Tibial artery (tissue), 4 donors: Measurements from ENCODE around the gene ITPR3.

Experiments
- DNase-seq, 2 donors: peaks; one replicate each; pipeline ENCODE4 v3.0.0-alpha.2; 2019
- H3K27ac ChIP-seq, 2 donors: fragments of 200-600 bp; sonication (generic) in 1 of 2; 1 replicate in 1 of 2; 2 replicates in 1 of 2; pipeline ENCODE4 v1.5.1; 2018 to 2019; ENCODE audit warnings: mild to moderate bottlenecking in 1 of 2
- H3K27me3 ChIP-seq, 2 donors: fragments of 200-600 bp; sonication (generic) in 1 of 2; one replicate each; pipeline versions ENCODE4 v1.5.1 to v1.6.0; 2016 to 2019
- H3K36me3 ChIP-seq, 3 donors: fragments of 200-600 bp; sonication (generic) in 2 of 3; one replicate each; pipeline ENCODE4 v1.5.1; 2016 to 2019; ENCODE audit warnings: mild to moderate bottlenecking in 2 of 3
- H3K4me1 ChIP-seq, 4 donors: fragments of 200-600 bp; sonication (generic) in 2 of 4; 1 replicate in 3 of 4; 2 replicates in 1 of 4; pipeline ENCODE4 v1.5.1; 2016 to 2019
- H3K4me3 ChIP-seq, 2 donors: fragments of 200-600 bp; sonication (generic) in 1 of 2; 1 replicate in 1 of 2; 2 replicates in 1 of 2; pipeline ENCODE4 v1.5.1; 2018 to 2019; ENCODE audit warnings: mild to moderate bottlenecking in 2 of 2
- H3K9me3 ChIP-seq, 3 donors: fragments of 200-600 bp; sonication (generic) in 1 of 3; one replicate each; pipeline ENCODE4 v1.5.1; 2016 to 2019
- intact Hi-C: fragments of 100-400 bp; cut with DNase I; formaldehyde crosslinking; loops from one replicate; pipeline ENCODE4 v1.15.0; 2023; ENCODE audit warnings: low total_unique reads
- TF ChIP-seq, protein P1 (sequence below), 2 experiments: fragments of 200-600 bp in 1 of 2; fragments of 450-650 bp in 1 of 2; IDR thresholded peaks; one replicate each; pipeline ENCODE4 v1.5.1; 2017 to 2019; ENCODE audit warnings: antibody characterized with exemption in 2 of 2, mild to moderate bottlenecking in 1 of 2, moderate library complexity in 1 of 2

ITPR3 gene

DNA sequence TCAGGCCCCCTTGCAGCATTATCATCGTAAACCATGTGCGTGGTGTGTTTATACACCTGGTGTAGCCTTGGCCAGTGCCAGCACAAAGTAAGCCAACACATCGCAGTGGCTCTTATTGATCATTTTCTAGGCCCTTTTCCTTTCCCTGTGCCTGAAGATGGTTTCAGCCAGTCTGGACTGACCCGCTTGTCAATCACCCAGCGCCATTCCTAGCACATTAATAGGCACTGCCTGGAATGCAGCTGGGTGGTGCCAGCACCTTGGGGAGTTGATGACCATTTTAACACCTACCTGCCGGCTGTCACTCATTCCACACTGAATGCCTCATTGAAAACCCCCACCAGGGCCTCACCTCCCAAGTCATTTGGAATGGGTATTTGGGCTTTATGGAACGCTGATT is 95.3 kb downstream of the ITPR3 start:
- TF ChIP-seq, protein P1, sequence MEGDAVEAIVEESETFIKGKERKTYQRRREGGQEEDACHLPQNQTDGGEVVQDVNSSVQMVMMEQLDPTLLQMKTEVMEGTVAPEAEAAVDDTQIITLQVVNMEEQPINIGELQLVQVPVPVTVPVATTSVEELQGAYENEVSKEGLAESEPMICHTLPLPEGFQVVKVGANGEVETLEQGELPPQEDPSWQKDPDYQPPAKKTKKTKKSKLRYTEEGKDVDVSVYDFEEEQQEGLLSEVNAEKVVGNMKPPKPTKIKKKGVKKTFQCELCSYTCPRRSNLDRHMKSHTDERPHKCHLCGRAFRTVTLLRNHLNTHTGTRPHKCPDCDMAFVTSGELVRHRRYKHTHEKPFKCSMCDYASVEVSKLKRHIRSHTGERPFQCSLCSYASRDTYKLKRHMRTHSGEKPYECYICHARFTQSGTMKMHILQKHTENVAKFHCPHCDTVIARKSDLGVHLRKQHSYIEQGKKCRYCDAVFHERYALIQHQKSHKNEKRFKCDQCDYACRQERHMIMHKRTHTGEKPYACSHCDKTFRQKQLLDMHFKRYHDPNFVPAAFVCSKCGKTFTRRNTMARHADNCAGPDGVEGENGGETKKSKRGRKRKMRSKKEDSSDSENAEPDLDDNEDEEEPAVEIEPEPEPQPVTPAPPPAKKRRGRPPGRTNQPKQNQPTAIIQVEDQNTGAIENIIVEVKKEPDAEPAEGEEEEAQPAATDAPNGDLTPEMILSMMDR (IDR thresholded peaks at IDR 0.05), result no peak
- peaks cover 0 to 23% (median 14%) of the 10 kb centered on the region in 4 donors for H3K4me1 ChIP-seq
- H3K9me3 ChIP-seq, result no peaks in the 10 kb centered on the region
- DNase-seq, result no peak
- peak overlapping the region in 1 of 2 donors; percentile 79 for H3K27ac ChIP-seq
- H3K4me3 ChIP-seq, result no peak overlapping the region
- no peaks in the 10 kb centered on the region for H3K36me3 ChIP-seq
- intact Hi-C loops, result loop anchor here (10.0 kb wide), 1 partner anchor 48 kb away; no protein-coding TSS in a partner anchor
- H3K27me3 ChIP-seq, result no peaks in the 10 kb centered on the region

DNA sequence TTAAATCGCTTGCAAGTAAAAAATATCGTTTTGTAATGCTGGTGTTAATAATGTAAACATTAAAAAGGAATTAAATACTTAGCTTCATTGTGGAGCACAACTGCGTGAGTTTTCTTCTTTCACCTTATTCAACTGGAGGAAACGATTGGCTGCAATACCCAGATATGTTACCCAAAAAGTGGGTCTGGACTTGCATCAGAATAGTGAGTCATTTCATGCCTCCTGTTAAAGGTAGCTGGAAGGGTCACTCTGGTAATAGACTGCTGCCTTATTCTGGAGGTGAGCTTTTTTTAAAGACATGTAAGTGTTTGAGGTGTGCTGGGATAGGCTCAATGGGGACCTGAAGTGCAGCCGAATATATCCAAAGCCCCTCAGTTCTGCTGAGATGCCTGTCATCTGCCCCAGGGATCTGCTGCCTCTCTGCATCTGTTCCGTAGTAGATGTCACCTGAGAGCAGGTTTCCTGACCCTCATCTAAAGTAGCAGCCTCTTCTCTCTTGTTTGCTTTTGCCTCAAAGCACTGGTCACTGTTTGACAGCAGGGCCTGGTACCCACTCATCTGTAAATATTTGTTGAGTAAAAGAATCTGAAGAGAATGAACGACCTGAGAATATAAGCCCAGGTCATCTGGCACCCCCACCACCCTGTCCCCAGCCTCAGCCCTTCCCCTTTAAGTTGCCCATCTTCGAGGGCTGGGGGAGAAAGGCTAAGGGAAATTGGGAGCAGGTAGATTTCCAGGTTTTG is 95.9 kb downstream of the ITPR3 start:
- H3K36me3 ChIP-seq, result no peaks in the 10 kb centered on the region
- no peaks in the 10 kb centered on the region for H3K27me3 ChIP-seq
- intact Hi-C loops, result loop anchor here (10.0 kb wide), 1 partner anchor 48 kb away; no protein-coding TSS in a partner anchor
- H3K4me1 ChIP-seq, result peaks cover 0 to 23% (median 14%) of the 10 kb centered on the region in 4 donors
- DNase-seq, result no peak
- no peaks in the 10 kb centered on the region for H3K9me3 ChIP-seq
- H3K4me3 ChIP-seq, result no peak overlapping the region
- TF ChIP-seq, protein P1 (IDR thresholded peaks at IDR 0.05), result no peak
- H3K27ac ChIP-seq, result peak overlapping the region; percentile 69 to 79

DNA sequence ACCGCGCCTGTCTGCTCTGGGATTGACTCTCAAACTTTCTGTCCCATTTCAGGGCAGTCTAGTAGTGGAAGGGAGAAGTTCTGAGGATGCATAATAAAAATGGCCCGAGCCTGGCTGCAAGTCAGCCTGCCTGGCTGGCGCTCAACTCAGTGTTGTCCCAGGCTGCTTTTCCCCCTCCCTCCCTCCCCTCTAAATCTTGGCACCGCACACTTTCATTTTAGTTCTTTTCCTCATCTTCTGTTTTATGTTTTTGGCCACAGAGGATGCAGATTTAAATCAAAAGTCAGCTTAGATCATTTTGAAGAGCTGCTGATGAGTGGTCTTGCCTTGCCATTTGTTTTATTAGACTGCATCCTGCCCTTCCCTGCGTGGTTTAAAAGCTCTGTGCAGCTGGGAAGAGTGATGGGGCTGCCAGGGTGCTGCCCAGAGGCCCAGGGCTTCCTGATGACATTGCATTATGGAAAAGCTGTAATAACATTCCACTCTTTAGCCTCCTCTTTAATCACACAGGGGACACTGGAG is 96.9 kb downstream of the ITPR3 start:
- H3K9me3 ChIP-seq, result no peaks in the 10 kb centered on the region
- intact Hi-C loops, result loop anchor here (10.0 kb wide), 1 partner anchor 47 kb away; no protein-coding TSS in a partner anchor
- TF ChIP-seq, protein P1 (IDR thresholded peaks at IDR 0.05), result no peak
- H3K27me3 ChIP-seq, result no peaks in the 10 kb centered on the region
- peaks cover 0 to 23% (median 14%) of the 10 kb centered on the region in 4 donors for H3K4me1 ChIP-seq
- peak in 1 of 2 donors; percentile 77 for DNase-seq
- H3K27ac ChIP-seq, result peak overlapping the region; percentile 69 to 79
- peak overlapping the region; percentile 10 to 15 for H3K4me3 ChIP-seq
- no peaks in the 10 kb centered on the region for H3K36me3 ChIP-seq

DNA sequence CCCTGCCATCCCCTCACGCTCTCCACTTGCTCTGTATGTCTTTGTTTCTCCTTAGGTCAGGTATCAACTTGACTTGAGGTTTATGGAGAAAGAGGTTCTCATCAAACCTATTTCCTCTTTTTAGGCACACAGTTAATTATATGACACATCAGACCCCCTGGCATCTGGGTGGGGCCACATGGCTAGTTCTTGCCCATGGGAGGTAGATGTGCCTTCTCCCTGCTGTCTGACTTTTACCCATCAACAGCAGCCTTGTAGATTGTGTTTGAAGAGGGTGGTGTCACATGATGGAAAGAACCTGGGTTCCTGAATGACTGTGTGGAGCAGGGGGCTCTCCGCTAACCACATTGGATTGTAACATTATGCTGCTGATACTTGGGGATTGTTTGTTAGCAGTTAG is 97.6 kb downstream of the ITPR3 start:
- Histone ChIP-seq H3K27me3 (no peaks in the 10 kb centered on the region), H3K4me3 (no peak overlapping the region), H3K36me3 (no peaks in the 10 kb centered on the region), H3K4me1 (peaks cover 0 to 23% (median 14%) of the 10 kb centered on the region in 4 donors), H3K27ac (peak overlapping the region; percentile 69 to 79), H3K9me3 (no peaks in the 10 kb centered on the region)
- no peak for DNase-seq
- TF ChIP-seq, protein P1 (IDR thresholded peaks at IDR 0.05), result no peak
- intact Hi-C loops, result loop anchor here (10.0 kb wide), 1 partner anchor 46 kb away; no protein-coding TSS in a partner anchor

DNA sequence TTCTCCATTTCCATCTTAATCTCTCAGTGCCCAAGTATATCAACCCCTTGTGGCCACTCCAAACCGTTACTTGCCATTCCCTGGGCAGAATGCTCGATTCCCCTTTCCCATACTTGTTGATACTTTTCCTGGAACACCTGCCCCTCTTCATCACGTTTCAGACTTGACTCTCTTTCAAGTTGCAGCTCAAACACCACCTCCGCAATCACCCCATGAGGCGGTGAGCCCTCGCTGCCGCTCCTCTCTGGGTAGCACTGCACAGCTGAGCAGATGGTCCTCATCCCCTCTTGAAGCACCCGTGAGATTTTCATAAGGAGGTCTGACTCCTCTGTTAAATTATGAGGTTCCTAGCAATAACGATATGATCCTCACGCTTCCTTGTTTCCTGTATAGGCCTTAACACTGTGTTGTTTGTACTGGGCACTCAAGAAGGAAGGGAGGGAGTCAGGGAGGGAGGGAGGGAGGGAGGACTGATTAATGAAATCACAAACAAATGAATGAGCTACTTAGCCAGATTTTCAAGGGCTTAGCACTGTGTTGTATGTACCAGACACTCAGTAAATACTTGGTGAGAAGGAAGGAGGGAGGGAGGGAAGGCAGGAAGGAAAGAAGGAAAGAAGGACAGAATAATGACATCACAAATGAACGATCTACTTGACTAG is 98.3 kb downstream of the ITPR3 start:
- DNase-seq, result no peak
- H3K27me3 ChIP-seq, result no peaks in the 10 kb centered on the region
- TF ChIP-seq, protein P1 (IDR thresholded peaks at IDR 0.05), result no peak
- no peak overlapping the region for H3K4me3 ChIP-seq
- intact Hi-C loops, result loop anchor here (10.0 kb wide), 1 partner anchor 45 kb away; no protein-coding TSS in a partner anchor
- H3K36me3 ChIP-seq, result no peaks in the 10 kb centered on the region
- peaks cover 0 to 23% (median 14%) of the 10 kb centered on the region in 4 donors for H3K4me1 ChIP-seq
- no peaks in the 10 kb centered on the region for H3K9me3 ChIP-seq
- no peak overlapping the region for H3K27ac ChIP-seq
